Fibroblast of pulmonary artery (primary cell): ENCODE results near the gene ITGA11.

Experiments
- DNase-seq: peaks from one replicate; pipeline ENCODE4 v3.0.0-alpha.2; 2010; ENCODE audit warnings: low read depth
- H3K4me3 ChIP-seq: replicated peaks from 2 replicates; pipeline ENCODE4 v1.5.1; 2011; ENCODE audit warnings: low read depth, mild to moderate bottlenecking, control low read depth, low read length, moderate library complexity
- TF ChIP-seq, protein P1 (sequence below): IDR thresholded peaks from 2 replicates; pipeline ENCODE4 v1.5.1; 2011; ENCODE audit warnings: mild to moderate bottlenecking, control low read depth, low read length, inconsistent platforms; ENCODE audit errors: missing control alignments

The ITGA11 gene

DNA sequence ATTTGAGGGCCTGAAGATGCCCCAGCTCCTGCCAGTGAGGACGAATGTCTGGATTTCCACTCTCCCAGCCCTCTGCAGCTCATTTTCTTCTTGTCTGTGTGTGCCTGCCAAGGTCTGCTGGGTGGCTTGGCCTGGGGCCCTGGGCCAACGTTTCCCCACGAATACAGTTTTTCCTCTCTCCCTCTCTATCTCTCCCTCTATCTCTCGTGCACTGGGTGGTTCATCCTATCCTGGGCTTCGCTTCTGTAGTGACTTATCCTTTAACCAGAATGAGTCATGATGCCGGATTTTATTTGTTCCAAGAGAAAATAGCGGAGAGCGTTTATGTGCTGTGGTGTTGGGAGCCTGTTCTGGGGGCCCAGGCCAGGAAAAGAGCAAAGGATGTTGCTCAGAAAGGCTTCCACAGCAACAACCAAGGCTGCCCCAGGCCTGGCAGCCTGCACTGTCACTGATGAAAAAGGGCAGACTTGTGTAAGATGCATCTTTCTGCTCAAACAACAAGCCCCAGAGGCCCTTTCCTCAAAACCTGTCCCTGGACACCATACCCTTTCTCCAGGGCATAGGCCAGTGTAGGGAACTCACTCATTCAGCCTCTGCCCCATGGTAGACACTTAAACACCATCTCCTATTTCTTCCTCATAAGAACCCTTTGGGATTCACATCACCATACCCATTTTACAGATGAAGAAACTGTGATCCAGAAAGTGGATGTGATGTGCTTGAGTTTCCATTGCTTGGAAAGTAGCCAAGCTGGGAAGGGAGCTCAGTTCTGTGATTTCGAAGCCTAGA lies 47.3 kb downstream of the ITGA11 start:
- peak; percentile 93 for DNase-seq
- H3K4me3 ChIP-seq, result no peak overlapping the region

DNA sequence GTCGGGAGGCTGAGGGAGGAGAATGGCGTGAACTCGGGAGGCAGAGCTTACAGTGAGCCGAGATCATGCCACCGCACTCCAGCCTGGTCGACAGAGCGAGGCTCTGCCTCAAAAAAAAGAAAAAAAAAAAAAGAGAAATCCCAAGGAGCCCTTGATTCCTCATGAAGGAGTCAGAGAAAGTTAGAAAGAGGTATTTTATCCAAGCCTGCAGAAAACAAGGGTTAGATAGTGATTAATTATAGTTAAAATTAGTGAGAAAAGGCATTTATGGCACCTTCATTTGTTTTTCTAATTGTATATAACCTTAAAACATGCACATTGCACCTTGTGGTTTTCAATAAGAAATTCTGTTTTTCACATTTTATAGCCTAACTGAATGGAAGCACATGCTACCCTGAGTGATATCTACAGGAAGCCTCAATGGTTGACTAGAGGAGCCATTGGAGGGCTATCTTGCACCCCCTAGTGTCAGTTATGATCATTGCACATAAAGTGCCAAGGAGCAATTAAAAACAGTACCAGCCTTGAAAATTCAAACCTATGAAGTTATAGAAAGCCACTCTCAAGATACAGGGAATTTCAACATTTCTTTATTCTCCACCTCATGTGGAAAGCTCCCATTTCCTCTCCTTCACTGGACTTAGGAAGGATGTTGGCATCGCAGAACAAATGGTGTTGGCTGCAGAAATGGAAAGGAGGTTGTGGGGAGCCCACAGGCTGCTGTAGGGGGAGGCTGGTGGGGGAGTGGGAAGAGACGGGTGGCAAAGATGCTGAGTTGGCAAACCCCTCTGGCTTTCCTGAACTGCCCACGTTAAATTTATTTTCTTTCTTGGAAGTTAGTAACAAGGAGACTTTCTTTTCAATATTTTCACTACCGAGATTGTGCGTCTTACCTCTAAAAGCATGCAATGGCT lies 48.5 kb downstream of the ITGA11 start:
- no peak overlapping the region for H3K4me3 ChIP-seq
- TF ChIP-seq, protein P1, sequence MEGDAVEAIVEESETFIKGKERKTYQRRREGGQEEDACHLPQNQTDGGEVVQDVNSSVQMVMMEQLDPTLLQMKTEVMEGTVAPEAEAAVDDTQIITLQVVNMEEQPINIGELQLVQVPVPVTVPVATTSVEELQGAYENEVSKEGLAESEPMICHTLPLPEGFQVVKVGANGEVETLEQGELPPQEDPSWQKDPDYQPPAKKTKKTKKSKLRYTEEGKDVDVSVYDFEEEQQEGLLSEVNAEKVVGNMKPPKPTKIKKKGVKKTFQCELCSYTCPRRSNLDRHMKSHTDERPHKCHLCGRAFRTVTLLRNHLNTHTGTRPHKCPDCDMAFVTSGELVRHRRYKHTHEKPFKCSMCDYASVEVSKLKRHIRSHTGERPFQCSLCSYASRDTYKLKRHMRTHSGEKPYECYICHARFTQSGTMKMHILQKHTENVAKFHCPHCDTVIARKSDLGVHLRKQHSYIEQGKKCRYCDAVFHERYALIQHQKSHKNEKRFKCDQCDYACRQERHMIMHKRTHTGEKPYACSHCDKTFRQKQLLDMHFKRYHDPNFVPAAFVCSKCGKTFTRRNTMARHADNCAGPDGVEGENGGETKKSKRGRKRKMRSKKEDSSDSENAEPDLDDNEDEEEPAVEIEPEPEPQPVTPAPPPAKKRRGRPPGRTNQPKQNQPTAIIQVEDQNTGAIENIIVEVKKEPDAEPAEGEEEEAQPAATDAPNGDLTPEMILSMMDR, result peak; percentile 80
- peak; percentile 64 for DNase-seq

More for the DNA sequence above, 47.3 kb downstream of the ITGA11 start:
- TF ChIP-seq, protein P1, result no peak

GRCh38 chr15:68382286-68383007 lies 49.5 kb downstream of the ITGA11 start:
- TF ChIP-seq, protein P1, result no peak
- DNase-seq, result no peak
- no peak overlapping the region for H3K4me3 ChIP-seq

DNA sequence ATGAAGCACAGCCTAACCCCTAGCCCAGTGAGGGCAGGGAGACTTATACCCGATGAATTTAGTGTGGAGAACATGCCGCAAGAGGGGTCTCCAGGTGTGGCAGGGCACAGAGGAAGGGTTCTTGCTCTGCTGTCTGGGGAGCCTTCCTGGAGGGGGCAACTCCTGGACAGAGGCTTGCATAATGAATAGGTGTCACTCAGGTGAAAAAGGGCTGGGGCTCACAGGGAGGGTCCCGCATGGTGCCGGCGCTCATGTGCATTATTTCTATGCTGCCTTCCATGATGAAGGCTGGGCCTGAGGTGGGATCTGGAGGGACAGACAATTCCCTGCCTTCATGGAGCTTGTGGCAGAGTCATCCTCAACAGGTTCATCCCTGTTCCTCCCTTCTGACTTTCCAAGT lies 51.5 kb downstream of the ITGA11 start:
- no peak for DNase-seq
- TF ChIP-seq, protein P1, result no peak
- no peak overlapping the region for H3K4me3 ChIP-seq

DNA sequence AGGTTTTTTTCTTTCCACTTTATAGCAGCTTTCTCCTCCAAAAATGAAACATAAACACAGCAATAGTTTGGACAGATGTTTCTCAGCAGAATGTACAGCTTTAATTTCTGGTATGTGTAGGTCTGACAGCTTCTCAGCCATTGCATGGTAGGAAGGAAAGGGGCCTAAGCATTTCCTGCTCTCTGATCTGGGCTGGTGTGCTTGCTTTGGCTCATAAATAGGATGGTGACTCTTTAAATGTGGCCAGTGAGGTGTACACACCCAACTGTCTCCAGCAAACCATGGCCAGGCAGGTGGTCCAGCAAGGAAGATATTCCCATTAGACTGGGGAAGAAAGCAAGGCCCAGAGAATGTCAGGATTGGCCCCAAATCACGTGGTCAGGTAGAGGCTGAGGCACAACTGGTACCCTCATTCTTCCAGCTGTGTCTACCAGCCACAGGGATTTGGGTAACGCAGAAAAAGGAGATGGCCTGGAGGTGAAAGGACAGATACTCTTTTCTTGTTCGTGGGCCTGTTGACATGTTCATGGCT lies 52.1 kb downstream of the ITGA11 start:
- TF ChIP-seq, protein P1, result no peak
- no peak overlapping the region for H3K4me3 ChIP-seq
- DNase-seq, result peak; percentile 59

DNA sequence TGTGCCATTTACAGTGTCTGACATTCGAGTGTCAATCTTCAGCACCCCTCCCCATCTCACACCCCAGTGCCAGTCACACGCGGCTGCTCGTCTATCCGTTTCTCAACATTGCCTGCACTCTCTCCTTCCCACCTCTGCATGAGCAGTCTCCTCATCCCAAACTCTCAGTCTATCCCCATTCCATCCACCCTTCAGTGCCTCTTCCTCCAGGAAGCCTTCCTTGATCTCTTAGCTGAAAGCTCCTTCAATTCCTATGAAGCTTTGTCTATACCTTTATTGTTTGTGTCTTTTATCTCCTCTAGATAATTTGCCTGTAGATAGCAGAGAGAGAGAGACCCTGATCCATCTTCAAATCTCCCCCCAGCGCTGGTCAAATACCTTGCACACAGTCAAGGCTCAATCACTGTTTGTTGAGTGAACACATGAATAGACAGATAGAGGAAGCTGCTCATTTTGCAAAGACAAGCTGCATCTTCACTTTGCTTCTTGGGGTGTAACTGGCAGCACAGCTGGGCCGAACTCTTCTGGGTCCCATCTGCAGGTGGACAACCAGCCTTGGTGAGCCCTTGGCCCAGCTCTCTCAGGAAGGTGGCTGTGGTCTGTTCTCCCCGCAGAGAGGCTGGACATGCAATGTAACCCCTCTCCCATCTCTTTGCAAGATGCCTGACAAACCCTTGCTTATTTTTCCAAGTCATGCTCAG lies 52.8 kb downstream of the ITGA11 start:
- no peak for DNase-seq
- TF ChIP-seq, protein P1, result no peak
- H3K4me3 ChIP-seq, result no peak overlapping the region
